Lower leg skin (tissue), 4 donors: Measurements from ENCODE around the gene HNF1A. TPM values are rescaled to one million over a fixed set of nuclear protein-coding genes. Genes with fewer than 3 reads are reported as not detected.

Experiments
- DNase-seq, 2 donors: peaks; one replicate each; pipeline ENCODE4 v3.0.0-alpha.2; 2019; ENCODE audit warnings: low spot score in 2 of 2
- H3K4me3 ChIP-seq: fragments of 200-600 bp; sonication (generic); 2 replicates; pipeline ENCODE4 v1.5.1; 2017; ENCODE audit warnings: mild to moderate bottlenecking, low read depth; ENCODE audit not compliant: poor library complexity, severe bottlenecking
- CTCF ChIP-seq, 3 donors: fragments of 450-650 bp; IDR thresholded peaks; one replicate each; pipeline ENCODE4 v1.5.1; 2016; ENCODE audit warnings: antibody characterized with exemption in 3 of 3, mild to moderate bottlenecking in 3 of 3, moderate library complexity in 2 of 3
- POLR2A ChIP-seq, 2 donors: fragments of 450-650 bp; IDR thresholded peaks; one replicate each; pipeline ENCODE4 v1.6.1; 2016 to 2017; ENCODE audit warnings: antibody characterized with exemption in 2 of 2, mild to moderate bottlenecking in 1 of 2, moderate library complexity in 1 of 2
- WGBS, 2 donors: methylation state at CpG; one replicate each; pipeline ENCODE4 v1.1.5; 2018; 5-methylcytosine and 5-hydroxymethylcytosine counted together
- intact Hi-C: fragments of 100-400 bp; cut with DNase I; formaldehyde crosslinking; loops from one replicate; pipeline ENCODE4 v1.15.0; 2023; ENCODE audit warnings: low total_unique reads
- total RNA-seq, 4 donors: library from RNA; depleted of rRNA; stranded (reverse); fragments of >200 nt; gene quantifications; one replicate each; pipeline ENCODE4 v1.1.0, GENCODE V29; 2016

The HNF1A gene
- total RNA-seq, 4 donors from 2014 or later = 0.10 to 0.23 TPM; not detected in 2

- no peak overlapping the region for H3K4me3 ChIP-seq
- no peak for DNase-seq
- 56 to 64% methylated on average over 11 of the region's 11 CpGs for WGBS, 2 donors
- intact Hi-C loops = no loop called here
- TF ChIP-seq CTCF (IDR thresholded peaks at IDR 0.05) (no peak), POLR2A (IDR thresholded peaks at IDR 0.05) (no peak)
These were observed 22.2 kb downstream of the HNF1A start for GRCh38 chr12:121000530-121000929.

- 83 to 87% methylated on average over 5 to 11 of the region's 11 CpGs for WGBS, 2 donors
- H3K4me3 ChIP-seq = no peak overlapping the region
- intact Hi-C loops = no loop called here
- DNase-seq = no peak
- TF ChIP-seq POLR2A (IDR thresholded peaks at IDR 0.05) (no peak), CTCF (IDR thresholded peaks at IDR 0.05) (no peak)
These were observed 22.7 kb downstream of the HNF1A start for GRCh38 chr12:121001060-121001459.

DNA sequence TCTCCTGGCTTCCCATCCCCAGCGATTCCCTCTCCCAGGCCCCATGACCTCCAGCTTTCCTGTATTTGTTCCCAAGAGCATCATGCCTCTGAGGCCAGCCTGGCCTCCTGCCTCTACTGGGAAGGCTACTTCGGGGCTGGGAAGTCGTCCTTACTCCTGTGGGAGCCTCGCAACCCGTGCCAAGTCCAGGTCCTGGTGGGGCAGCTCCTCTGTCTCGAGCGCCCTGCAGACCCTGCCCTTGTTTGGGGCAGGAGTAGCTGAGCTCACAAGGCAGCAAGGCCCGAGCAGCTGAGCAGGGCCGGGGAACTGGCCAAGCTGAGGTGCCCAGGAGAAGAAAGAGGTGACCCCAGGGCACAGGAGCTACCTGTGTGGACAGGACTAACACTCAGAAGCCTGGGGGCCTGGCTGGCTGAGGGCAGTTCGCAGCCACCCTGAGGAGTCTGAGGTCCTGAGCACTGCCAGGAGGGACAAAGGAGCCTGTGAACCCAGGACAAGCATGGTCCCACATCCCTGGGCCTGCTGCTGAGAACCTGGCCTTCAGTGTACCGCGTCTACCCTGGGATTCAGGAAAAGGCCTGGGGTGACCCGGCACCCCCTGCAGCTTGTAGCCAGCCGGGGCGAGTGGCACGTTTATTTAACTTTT lies 23.6 kb downstream of the HNF1A start:
- WGBS, 2 donors = 88 to 93% methylated on average over 10 to 16 of the region's 16 CpGs

GRCh38 chr12:121003650-121004049 lies 25.3 kb downstream of the HNF1A start:
- TF ChIP-seq CTCF (IDR thresholded peaks at IDR 0.05) (no peak), POLR2A (IDR thresholded peaks at IDR 0.05) (no peak)
- no peak overlapping the region for H3K4me3 ChIP-seq
- DNase-seq = no peak
- WGBS, 2 donors = 76 to 80% methylated on average over 4 of the region's 4 CpGs
- intact Hi-C loops = no loop called here

More for the DNA sequence above, 23.6 kb downstream of the HNF1A start:
- DNase-seq = no peak
- intact Hi-C loops = no loop called here
- no peak overlapping the region for H3K4me3 ChIP-seq
- TF ChIP-seq POLR2A (IDR thresholded peaks at IDR 0.05) (no peak), CTCF (IDR thresholded peaks at IDR 0.05) (no peak)

GRCh38 chr12:121004253-121004815 lies 26.0 kb downstream of the HNF1A start:
- no peak overlapping the region for H3K4me3 ChIP-seq
- TF ChIP-seq CTCF (IDR thresholded peaks at IDR 0.05) (no peak), POLR2A (IDR thresholded peaks at IDR 0.05) (no peak)
- WGBS, 2 donors = 94% methylated on average over 15 to 16 of the region's 16 CpGs
- no peak for DNase-seq
- intact Hi-C loops = no loop called here
